Measurements from ENCODE around the gene LETMD1.

The LETMD1 gene

GRCh38 chr12:51023625-51024382, 24.3 kb upstream of the LETMD1 start:
- POLR2A ChIA-PET = interaction anchor here (1.0 kb wide), 1 partner anchor 60 kb away, joined by 3 read pairs; no protein-coding TSS in a partner anchor
- CTCF ChIA-PET = interaction anchor here (2.8 kb wide), 2 partner anchors 198 to 326 kb away, joined by 7 to 8 read pairs; no protein-coding TSS in a partner anchor
- peak overlapping the region; percentile 95 for H3K4me3 ChIP-seq (ENCODE audit: low read depth, low read length)
- TF ChIP-seq CTCF (IDR thresholded peaks at IDR 0.05; ENCODE audit: insufficient read depth, low read length, missing control alignments) = no peak
- DNase-seq (ENCODE audit: low read depth, low spot score) = no peak

- TF ChIP-seq CTCF (IDR thresholded peaks at IDR 0.05; ENCODE audit: insufficient read depth, low read length, missing control alignments) = no peak
- ChIA-PET CTCF (interaction anchor here (1.0 to 3.8 kb wide), 9 partner anchors 13 to 324 kb away, joined by 3 to 15 read pairs (median 5); partner anchors contain the start of gene LETMD1), POLR2A (interaction anchor here (1.3 to 1.4 kb wide), 2 partner anchors 41 to 261 kb away, joined by 4 read pairs; no protein-coding TSS in a partner anchor)
- DNase-seq (ENCODE audit: low read depth, low spot score) = no peak
- H3K4me3 ChIP-seq (ENCODE audit: low read depth, low read length) = peak overlapping the region; percentile 95
Observed at GRCh38 chr12:51025338-51025835, 22.7 kb upstream of the LETMD1 start.

GRCh38 chr12:51025836-51026638, 22.1 kb upstream of the LETMD1 start, which contains the start of gene SLC11A2:
SLC11A2 (minus strand) TSS chr12:51026384; CDS start chr12:51010728, 15,656 bp downstream.
- H3K4me3 ChIP-seq (ENCODE audit: low read depth, low read length) = peak within 1 kb of the TSS; percentile 95
- no peak for TF ChIP-seq CTCF (IDR thresholded peaks at IDR 0.05; ENCODE audit: insufficient read depth, low read length, missing control alignments)
- POLR2A ChIA-PET = interaction anchor here (1.2 to 1.4 kb wide), 3 partner anchors 18 to 262 kb away, joined by 4 read pairs; no protein-coding TSS in a partner anchor
- CTCF ChIA-PET = interaction anchor here (0.7 to 3.8 kb wide), 12 partner anchors 10 to 324 kb away, joined by 3 to 15 read pairs (median 5); partner anchors contain the start of gene LETMD1
- peak; percentile 59 for DNase-seq (ENCODE audit: low read depth, low spot score)

GRCh38 chr12:51027342-51027835, 20.7 kb upstream of the LETMD1 start:
- ChIA-PET CTCF (interaction anchor here (0.8 to 3.8 kb wide), 6 partner anchors 40 to 313 kb away, joined by 3 to 20 read pairs (median 9); partner anchors contain the start of gene SMAGP), POLR2A (no interaction called here)
- no peak for DNase-seq (ENCODE audit: low read depth, low spot score)
- TF ChIP-seq CTCF (IDR thresholded peaks at IDR 0.05; ENCODE audit: insufficient read depth, low read length, missing control alignments) = no peak
- no peak overlapping the region for H3K4me3 ChIP-seq (ENCODE audit: low read depth, low read length)

GRCh38 chr12:51028126-51028812, 19.9 kb upstream of the LETMD1 start:
- ChIA-PET POLR2A (no interaction called here), CTCF (interaction anchor here (0.8 to 3.8 kb wide), 10 partner anchors 9 to 323 kb away, joined by 3 to 20 read pairs (median 4); partner anchors contain the start of gene SMAGP)
- no peak for DNase-seq (ENCODE audit: low read depth, low spot score)

More at GRCh38 chr12:51028126-51028812, 19.9 kb upstream of the LETMD1 start:
- peak; percentile 2 for TF ChIP-seq CTCF (IDR thresholded peaks at IDR 0.05; ENCODE audit: insufficient read depth, low read length, missing control alignments)
- no peak overlapping the region for H3K4me3 ChIP-seq (ENCODE audit: low read depth, low read length)

Data from AG04449 (cell line).